Heart left ventricle (tissue), 16 donors: ENCODE data around the gene RIC3. TPM values are rescaled to one million over a fixed set of nuclear protein-coding genes. Genes with fewer than 3 reads are reported as not detected.

Experiments used
- ATAC-seq, 4 donors: fragments of 200-7000 bp; cut with Tn5 transposase; one replicate each; pipeline ENCODE4 v1.9.1; 2020 to 2022; ENCODE audit warnings: moderate library complexity in 4 of 4, mild to moderate bottlenecking in 3 of 4, moderate number of reproducible peaks in 1 of 4
- DNase-seq, 5 donors: peaks; one replicate each; pipeline ENCODE4 v3.0.0-alpha.2; 2020
- H3K27ac ChIP-seq, 12 donors: fragments of 200-600 bp; sonication (generic) in 4 of 12; one replicate each; pipeline versions ENCODE4 v1.5.0 to v1.8.0; 2016 to 2022; ENCODE audit warnings: mild to moderate bottlenecking in 2 of 12
- H3K27me3 ChIP-seq, 9 donors: fragments of 200-600 bp; sonication (generic) in 2 of 9; one replicate each; pipeline versions ENCODE4 v1.5.1 to v1.8.0; 2016 to 2022; ENCODE audit warnings: mild to moderate bottlenecking in 3 of 9
- H3K36me3 ChIP-seq, 9 donors: fragments of 200-600 bp; sonication (generic) in 2 of 9; one replicate each; pipeline versions ENCODE4 v1.5.0 to v1.8.0; 2018 to 2022; ENCODE audit warnings: mild to moderate bottlenecking in 2 of 9
- H3K4me1 ChIP-seq, 12 donors: fragments of 200-600 bp; sonication (generic) in 4 of 12; one replicate each; pipeline versions ENCODE4 v1.5.0 to v1.8.0; 2016 to 2022; ENCODE audit warnings: mild to moderate bottlenecking in 3 of 12
- H3K4me3 ChIP-seq, 12 donors: fragments of 200-600 bp; sonication (generic) in 4 of 12; one replicate each; pipeline versions ENCODE4 v1.5.0 to v1.8.0; 2017 to 2022; ENCODE audit warnings: mild to moderate bottlenecking in 9 of 12, moderate library complexity in 4 of 12
- H3K9me3 ChIP-seq, 12 donors: fragments of 200-600 bp; sonication (generic) in 4 of 12; one replicate each; pipeline versions ENCODE4 v1.5.0 to v1.8.0; 2016 to 2022; ENCODE audit warnings: mild to moderate bottlenecking in 1 of 12
- POLR2A ChIP-seq, 2 donors: fragments of 450-650 bp; IDR thresholded peaks; one replicate each; pipeline ENCODE4 v1.6.1; 2017; ENCODE audit warnings: antibody characterized with exemption in 2 of 2, mild to moderate bottlenecking in 2 of 2, moderate library complexity in 2 of 2
- WGBS, 4 donors: extraction: QIAGEN DNeasy Blood & Tissue Kit in 2 of 4; methylation state at CpG; one replicate each; pipeline versions ENCODE4 v1.1.5 to v1.1.7; 2013 to 2018; 5-methylcytosine and 5-hydroxymethylcytosine counted together
- intact Hi-C, 10 donors: fragments of 100-400 bp; cut with DNase I; formaldehyde crosslinking; loops; one replicate each; pipeline versions ENCODE4 v1.11.1 to v1.14.2; 2022
- polyA plus RNA-seq, 2 donors: library from polyadenylated mRNA; stranded (reverse); fragments of 200-250 nt; gene quantifications; one replicate each; pipeline ENCODE4 v1.2.3, GENCODE V29; 2013
- total RNA-seq, 9 donors: library from RNA; depleted of rRNA in 2 of 9; stranded (reverse); fragments of >200 nt in 2 of 9; fragmentation: NEBNext Ultra II Directional in 3 of 9; extraction: Animal tissue kit (Norgen Biotek cat#: 25700) in 3 of 9; gene quantifications; one replicate each; pipeline versions ENCODE4 v1.1.0 to v1.2.4, GENCODE V29; 2016 to 2023
- TF ChIP-seq, protein P1 (sequence below), 12 donors: fragments of 200-600 bp; sonication (generic) in 4 of 12; IDR thresholded peaks; one replicate each; pipeline versions ENCODE4 v1.5.0 to v1.8.0; 2018 to 2022; ENCODE audit warnings: antibody characterized with exemption in 12 of 12, mild to moderate bottlenecking in 5 of 12
- donor health status: ischemic (EF 13 %, LVEDD 7.1; RV severe dilation, severe dysfunction).
- donor health status: healthy with polysubstance abuse.
- donor health status: DM: no; HTN: yes; CAD: no.
- donor health status: DM: no; HTN: no; CAD: no.
- donor health status: ischemic (EF 25% LVEDD 6.9; RV normal size, moderate dysfunction).
- donor health status: ischemic (EF 25% LVEDD 5.7; RV mildly dilated, moderate dysfunction).
- donor health status: healthy.
- donor health status: DM: yes; HTN: yes; CAD: no.
- donor health status: ischemic (EF 35%, LVEDD 5.7; RV mildly dilated, moderate dysfunction).
- donor health status: nonischemic (EF 11% LVEDD 7.7; RV severe dilation, severe dysfunction).
- donor health status: DM: yes; HTN: yes; CAD: no.
- donor health status: PGD.
- donor health status: ischemic (EF 29% LVEDD 5.4; RV normal size, mild dysfunction).
- donor health status: nonischemic (EF 23%, LVEDD 6.1; RV moderate dilation, normal function).

The RIC3 gene
- total and polyA plus RNA-seq, 11 donors, result 3.1 to 16.3 (median 10.0) TPM

- Histone ChIP-seq H3K36me3 (no peaks in the 10 kb centered on the region), H3K4me3 (no peak overlapping the region), H3K27me3 (no peaks in the 10 kb centered on the region), H3K27ac (no peak overlapping the region), H3K9me3 (no peaks in the 10 kb centered on the region), H3K4me1 (no peaks in the 10 kb centered on the region)
- TF ChIP-seq POLR2A (IDR thresholded peaks at IDR 0.05), result no peak
- TF ChIP-seq, protein P1, sequence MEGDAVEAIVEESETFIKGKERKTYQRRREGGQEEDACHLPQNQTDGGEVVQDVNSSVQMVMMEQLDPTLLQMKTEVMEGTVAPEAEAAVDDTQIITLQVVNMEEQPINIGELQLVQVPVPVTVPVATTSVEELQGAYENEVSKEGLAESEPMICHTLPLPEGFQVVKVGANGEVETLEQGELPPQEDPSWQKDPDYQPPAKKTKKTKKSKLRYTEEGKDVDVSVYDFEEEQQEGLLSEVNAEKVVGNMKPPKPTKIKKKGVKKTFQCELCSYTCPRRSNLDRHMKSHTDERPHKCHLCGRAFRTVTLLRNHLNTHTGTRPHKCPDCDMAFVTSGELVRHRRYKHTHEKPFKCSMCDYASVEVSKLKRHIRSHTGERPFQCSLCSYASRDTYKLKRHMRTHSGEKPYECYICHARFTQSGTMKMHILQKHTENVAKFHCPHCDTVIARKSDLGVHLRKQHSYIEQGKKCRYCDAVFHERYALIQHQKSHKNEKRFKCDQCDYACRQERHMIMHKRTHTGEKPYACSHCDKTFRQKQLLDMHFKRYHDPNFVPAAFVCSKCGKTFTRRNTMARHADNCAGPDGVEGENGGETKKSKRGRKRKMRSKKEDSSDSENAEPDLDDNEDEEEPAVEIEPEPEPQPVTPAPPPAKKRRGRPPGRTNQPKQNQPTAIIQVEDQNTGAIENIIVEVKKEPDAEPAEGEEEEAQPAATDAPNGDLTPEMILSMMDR (IDR thresholded peaks at IDR 0.05), result no peak
- 80 to 87% (median 84%) methylated on average over 8 of the region's 8 CpGs for WGBS, 4 donors
- intact Hi-C loops, result no loop called here
- no peak for DNase-seq
- no peak for ATAC-seq
Observed at GRCh38 chr11:8126649-8127289, 42.1 kb downstream of the RIC3 start.

- Histone ChIP-seq H3K4me3 (no peak overlapping the region), H3K27me3 (no peaks in the 10 kb centered on the region), H3K4me1 (no peaks in the 10 kb centered on the region), H3K36me3 (no peaks in the 10 kb centered on the region), H3K27ac (no peak overlapping the region), H3K9me3 (peaks cover 0 to 12% (median 0%) of the 10 kb centered on the region in 12 donors)
- intact Hi-C loops, result no loop called here
- DNase-seq (no peak), ATAC-seq (no peak)
- 76 to 85% (median 84%) methylated on average over 1 of the region's 1 CpG for WGBS, 4 donors
- TF ChIP-seq, protein P1 (IDR thresholded peaks at IDR 0.05), result no peak
- TF ChIP-seq POLR2A (IDR thresholded peaks at IDR 0.05), result no peak
Observed at GRCh38 chr11:8122173-8122764, 46.6 kb downstream of the RIC3 start.

GRCh38 chr11:8111636-8112035 is 57.2 kb downstream of the RIC3 start:
- H3K4me3 ChIP-seq, result no peak overlapping the region
- no peak for ATAC-seq
- no peak for DNase-seq
- no peaks in the 10 kb centered on the region for H3K27me3 ChIP-seq
- WGBS, 4 donors, result 84 to 92% (median 89%) methylated on average over 8 of the region's 8 CpGs
- H3K4me1 ChIP-seq, result peaks cover 0 to 9% (median 0%) of the 10 kb centered on the region in 12 donors
- no peak overlapping the region for H3K27ac ChIP-seq
- TF ChIP-seq, protein P1 (IDR thresholded peaks at IDR 0.05), result no peak
- TF ChIP-seq POLR2A (IDR thresholded peaks at IDR 0.05), result no peak
- intact Hi-C loops, result no loop called here
- H3K9me3 ChIP-seq, result peaks cover 0 to 27% (median 6%) of the 10 kb centered on the region in 12 donors
- H3K36me3 ChIP-seq, result peaks cover 0 to 10% (median 0%) of the 10 kb centered on the region in 9 donors

GRCh38 chr11:8110396-8110795 is 58.4 kb downstream of the RIC3 start:
- H3K27ac ChIP-seq, result no peak overlapping the region
- intact Hi-C loops, result no loop called here

More at GRCh38 chr11:8110396-8110795, 58.4 kb downstream of the RIC3 start:
- 75 to 92% (median 82%) methylated on average over 4 of the region's 4 CpGs for WGBS, 4 donors
- DNase-seq, result no peak
- H3K4me1 ChIP-seq, result peaks cover 0 to 18% (median 6%) of the 10 kb centered on the region in 12 donors
- no peak for TF ChIP-seq POLR2A (IDR thresholded peaks at IDR 0.05)
- TF ChIP-seq, protein P1 (IDR thresholded peaks at IDR 0.05), result no peak
- ATAC-seq, result no peak
- H3K36me3 ChIP-seq, result peaks cover 0 to 11% (median 0%) of the 10 kb centered on the region in 9 donors
- peaks cover 0 to 15% (median 4%) of the 10 kb centered on the region in 12 donors for H3K9me3 ChIP-seq
- no peak overlapping the region for H3K4me3 ChIP-seq
- H3K27me3 ChIP-seq, result no peaks in the 10 kb centered on the region
